Testis (tissue), 3 donors: Measurements from ENCODE around the gene ZFP36L1. TPM values are rescaled to one million over a fixed set of nuclear protein-coding genes. Genes with fewer than 3 reads are reported as not detected.
A peak's percentile ranks its signal among the peaks of the same experiment; 100 is the strongest.

Experiments used
- DNase-seq: peaks from one replicate; pipeline ENCODE4 v3.0.0-alpha.2; 2019
- H3K27ac ChIP-seq, 2 donors: fragments of 200-600 bp; sonication (generic); one replicate each; pipeline ENCODE4 v1.5.1; 2019
- H3K27me3 ChIP-seq: fragments of 200-600 bp; sonication (generic); one replicate; pipeline ENCODE4 v1.5.1; 2019
- H3K36me3 ChIP-seq: fragments of 200-600 bp; sonication (generic); one replicate; pipeline ENCODE4 v1.5.1; 2017; ENCODE audit warnings: low read depth; ENCODE audit errors: missing control alignments
- H3K4me1 ChIP-seq: fragments of 200-600 bp; sonication (generic); one replicate; pipeline ENCODE4 v1.5.1; 2019
- H3K4me3 ChIP-seq, 2 donors: fragments of 200-600 bp; sonication (generic); one replicate each; pipeline ENCODE4 v1.5.1; 2017 to 2019
- H3K9me3 ChIP-seq: fragments of 200-600 bp; sonication (generic); one replicate; pipeline ENCODE4 v1.5.1; 2017
- CTCF ChIP-seq, 3 experiments: fragments of 450-650 bp in 2 of 3; fragments of 200-600 bp in 1 of 3; sonication (generic) in 1 of 3; IDR thresholded peaks; one replicate each; pipeline ENCODE4 v1.5.1; 2016 to 2019; ENCODE audit warnings: antibody characterized with exemption in 3 of 3, mild to moderate bottlenecking in 2 of 3, moderate library complexity in 1 of 3
- POLR2A ChIP-seq: fragments of 450-650 bp; IDR thresholded peaks from one replicate; pipeline ENCODE4 v1.6.1; 2017; ENCODE audit warnings: antibody characterized with exemption, mild to moderate bottlenecking, moderate library complexity
- WGBS, 2 donors: methylation state at CpG; one replicate each; pipeline ENCODE4 v1.1.5; 2018; 5-methylcytosine and 5-hydroxymethylcytosine counted together
- intact Hi-C: fragments of 100-400 bp; cut with DNase I; formaldehyde crosslinking; loops from one replicate; pipeline ENCODE4 v1.15.1; 2023; ENCODE audit warnings: low total_unique reads
- polyA plus RNA-seq: library from polyadenylated mRNA; stranded (reverse); fragments of 350-450 nt; fragmentation: Illumina TruSeq; extraction: RNeasy Lipid Tissue Mini Kit (QIAGEN cat#74804); gene quantifications from one replicate; pipeline ENCODE4 v1.2.3, GENCODE V29; 2014; ENCODE audit warnings: low read depth, low replicate concordance; ENCODE audit not compliant: insufficient read depth
- total RNA-seq, 2 donors: library from RNA; depleted of rRNA; stranded (reverse); fragments of >200 nt; gene quantifications; one replicate each; pipeline ENCODE4 v1.2.3, GENCODE V29; 2016

The ZFP36L1 gene
- total and polyA plus RNA-seq, 3 donors from 2014 or later: 120 to 301 (median 176) TPM

DNA sequence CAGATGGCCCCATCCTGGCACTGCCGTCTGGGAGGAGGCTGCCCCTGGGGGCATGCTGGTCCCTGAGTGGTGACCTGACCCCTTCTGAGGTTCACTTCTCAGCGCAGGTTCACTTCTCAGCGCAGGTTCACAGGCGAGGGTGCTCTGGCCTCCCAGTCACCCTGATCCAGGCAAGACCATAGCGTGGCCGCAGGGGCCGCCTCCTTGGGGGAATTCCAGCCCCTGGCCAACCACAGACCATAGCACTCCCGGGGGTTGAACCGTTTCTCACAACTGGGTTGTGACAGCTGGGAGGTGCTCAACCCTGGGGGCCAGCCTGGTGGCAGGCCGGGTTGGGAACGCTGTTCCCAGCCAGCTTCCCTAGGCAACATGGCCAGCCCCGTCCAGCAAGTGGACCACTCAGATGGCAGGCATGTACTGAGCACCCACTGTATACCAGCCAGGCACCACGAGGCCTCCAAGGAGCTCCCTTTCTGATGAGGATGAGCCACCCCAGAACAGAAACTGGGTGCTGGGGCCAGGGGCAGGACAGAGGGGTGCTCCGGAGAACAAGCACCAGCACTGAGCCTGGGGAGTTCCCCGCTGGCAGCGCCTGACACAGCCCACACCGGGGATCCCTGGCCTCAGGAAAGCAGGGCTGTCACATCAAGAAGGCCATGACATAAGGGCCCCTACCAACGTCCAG, 28.3 kb upstream of the ZFP36L1 start:
- TF ChIP-seq CTCF (IDR thresholded peaks at IDR 0.05): no peak
- TF ChIP-seq POLR2A: no peak
- Histone ChIP-seq H3K9me3 (no peaks in the 10 kb centered on the region), H3K27ac (no peak overlapping the region), H3K36me3 (no peaks in the 10 kb centered on the region), H3K4me3 (no peak overlapping the region), H3K4me1 (peaks cover 4% of the 10 kb centered on the region), H3K27me3 (no peaks in the 10 kb centered on the region)
- intact Hi-C loops: loop anchor here (5.0 kb wide), 1 partner anchor 889 kb away; no protein-coding TSS in a partner anchor
- WGBS, 2 donors: 93 to 94% methylated on average over 7 to 18 of the region's 18 CpGs
- DNase-seq: no peak

GRCh38 chr14:68820536-68820935, 27.7 kb upstream of the ZFP36L1 start:
- no peak overlapping the region for H3K4me3 ChIP-seq
- peaks cover 10% of the 10 kb centered on the region for H3K4me1 ChIP-seq
- DNase-seq: no peak
- 92 to 93% methylated on average over 4 of the region's 4 CpGs for WGBS, 2 donors
- no peaks in the 10 kb centered on the region for H3K36me3 ChIP-seq
- intact Hi-C loops: loop anchor here (5.0 kb wide), 1 partner anchor 888 kb away; no protein-coding TSS in a partner anchor
- TF ChIP-seq POLR2A (no peak), CTCF (IDR thresholded peaks at IDR 0.05) (no peak)
- H3K27me3 ChIP-seq: no peaks in the 10 kb centered on the region
- H3K9me3 ChIP-seq: no peaks in the 10 kb centered on the region
- H3K27ac ChIP-seq: no peak overlapping the region

DNA sequence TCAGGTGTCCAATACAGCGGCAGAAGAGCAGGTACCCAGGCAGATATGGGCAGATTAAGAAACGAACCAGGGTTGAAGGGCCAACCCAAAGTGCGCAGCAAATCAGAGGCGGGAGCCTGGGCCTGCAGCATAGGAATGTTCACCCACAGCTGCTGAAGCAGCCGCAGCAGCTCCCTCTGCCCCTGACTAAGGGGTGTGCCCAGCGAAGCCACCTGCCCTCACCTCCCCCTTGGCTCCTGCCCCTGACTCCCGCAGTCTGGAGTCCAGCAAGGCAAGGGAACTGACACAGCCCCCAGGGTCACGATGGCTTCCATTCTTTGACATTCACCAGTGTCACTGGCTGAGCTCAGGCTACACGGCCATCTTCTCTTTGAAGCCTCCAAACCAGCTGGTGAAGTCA, 27.3 kb upstream of the ZFP36L1 start:
- no peak for DNase-seq
- intact Hi-C loops: loop anchor here (5.0 kb wide), 1 partner anchor 888 kb away; no protein-coding TSS in a partner anchor
- Histone ChIP-seq H3K27ac (no peak overlapping the region), H3K27me3 (no peaks in the 10 kb centered on the region), H3K4me1 (peaks cover 14% of the 10 kb centered on the region), H3K36me3 (no peaks in the 10 kb centered on the region), H3K9me3 (no peaks in the 10 kb centered on the region), H3K4me3 (no peak overlapping the region)
- no peak for TF ChIP-seq CTCF (IDR thresholded peaks at IDR 0.05)
- no peak for TF ChIP-seq POLR2A
- 91 to 95% methylated on average over 8 to 9 of the region's 9 CpGs for WGBS, 2 donors

DNA sequence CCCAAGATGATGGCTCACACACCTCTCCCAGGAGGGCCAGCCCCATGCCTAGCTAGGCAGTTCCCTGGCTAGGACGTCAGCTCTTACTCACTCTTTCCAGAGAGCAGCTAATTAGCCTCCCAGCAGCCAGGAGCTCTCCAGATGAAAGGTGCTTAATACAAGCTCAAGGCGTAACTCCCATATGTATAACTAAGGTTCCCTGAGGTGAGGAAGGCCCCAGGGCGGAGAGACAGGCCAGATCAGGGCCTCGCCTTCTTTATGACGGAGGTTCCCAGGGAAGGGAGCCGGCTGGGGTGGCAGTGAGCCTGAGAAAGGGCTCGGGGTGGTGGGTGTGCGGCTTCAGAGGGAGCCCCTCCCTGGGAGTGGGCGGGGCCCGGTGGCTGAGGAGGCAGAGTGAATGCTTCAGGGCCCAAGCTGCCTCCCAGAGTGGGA, 26.4 kb upstream of the ZFP36L1 start:
- TF ChIP-seq CTCF (IDR thresholded peaks at IDR 0.05) (no peak), POLR2A (no peak)
- H3K4me1 ChIP-seq: peaks cover 22% of the 10 kb centered on the region
- 68 to 86% methylated on average over 10 of the region's 10 CpGs for WGBS, 2 donors

More for the DNA sequence above, 26.4 kb upstream of the ZFP36L1 start:
- peak overlapping the region in 1 of 2 donors; percentile 56 for H3K27ac ChIP-seq
- no peak for DNase-seq
- intact Hi-C loops: loop anchor here (10.0 kb wide), 1 partner anchor 574 kb away; no protein-coding TSS in a partner anchor
- no peak overlapping the region for H3K4me3 ChIP-seq
- no peaks in the 10 kb centered on the region for H3K36me3 ChIP-seq
- H3K27me3 ChIP-seq: no peaks in the 10 kb centered on the region
- H3K9me3 ChIP-seq: no peaks in the 10 kb centered on the region
